NCI-H1092 (cell line): ENCODE results near the gene DTNB.
"Not testable (repeated sequence)": the region's sequence is repeated elsewhere in the genome, so short reads cannot be mapped to it uniquely, and the experiment has no call there.

Experiments
- DNase-seq: peaks from one replicate; lab custom pipeline; 2025; lab: John Stamatoyannopoulos, UW

The DTNB gene

DNA sequence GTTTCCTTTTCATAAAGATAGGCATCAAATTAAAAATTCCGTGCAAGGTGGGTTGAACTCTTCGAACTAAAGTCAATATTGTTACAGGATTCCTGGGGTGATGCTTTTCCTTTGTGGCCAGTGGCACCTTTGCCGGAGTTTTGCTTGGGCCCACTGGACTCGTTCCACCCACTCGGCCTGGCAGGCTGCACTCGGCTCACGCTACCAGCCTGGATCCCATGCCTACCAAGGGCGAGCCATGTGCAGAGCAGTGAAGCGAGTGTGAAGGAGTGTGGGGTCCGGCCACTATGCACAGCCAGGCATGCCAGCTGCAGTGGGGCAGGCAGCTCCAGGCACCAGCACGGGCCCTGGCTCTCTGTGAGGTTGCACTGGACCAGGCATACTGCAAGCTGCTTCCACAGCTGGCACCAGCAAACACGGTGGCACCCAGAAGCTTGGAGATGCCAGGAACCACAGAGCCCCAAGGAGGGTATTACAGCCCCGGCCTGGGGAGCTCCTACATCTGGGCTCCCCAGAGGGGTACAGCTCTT lies 83.6 kb downstream of the DTNB start:
- DNase-seq: no peak

GRCh38 chr2:25588576-25588975 lies 84.8 kb downstream of the DTNB start:
- DNase-seq: no peak

DNA sequence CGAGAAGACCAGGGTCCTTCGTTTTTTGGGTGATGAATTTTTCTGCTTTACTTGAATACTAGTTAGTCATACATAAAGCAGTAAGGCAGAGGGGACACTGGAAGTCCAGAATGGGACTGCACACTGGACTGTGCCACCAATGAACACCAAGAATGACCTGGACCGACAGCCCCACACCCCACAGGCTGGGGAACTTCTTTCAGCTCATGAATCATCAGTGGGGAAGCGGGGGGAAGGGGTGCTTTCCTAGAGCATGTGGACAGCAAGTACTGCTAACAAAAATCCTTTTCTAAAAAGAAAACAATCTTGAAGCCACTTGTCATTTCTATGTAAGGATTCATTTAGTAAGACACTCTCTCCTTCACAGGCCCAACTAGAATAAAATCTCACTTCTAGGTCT lies 86.0 kb downstream of the DTNB start:
- DNase-seq: no peak

- no peak for DNase-seq
Measured at GRCh38 chr2:25586726-25587144, 86.6 kb downstream of the DTNB start.

DNA sequence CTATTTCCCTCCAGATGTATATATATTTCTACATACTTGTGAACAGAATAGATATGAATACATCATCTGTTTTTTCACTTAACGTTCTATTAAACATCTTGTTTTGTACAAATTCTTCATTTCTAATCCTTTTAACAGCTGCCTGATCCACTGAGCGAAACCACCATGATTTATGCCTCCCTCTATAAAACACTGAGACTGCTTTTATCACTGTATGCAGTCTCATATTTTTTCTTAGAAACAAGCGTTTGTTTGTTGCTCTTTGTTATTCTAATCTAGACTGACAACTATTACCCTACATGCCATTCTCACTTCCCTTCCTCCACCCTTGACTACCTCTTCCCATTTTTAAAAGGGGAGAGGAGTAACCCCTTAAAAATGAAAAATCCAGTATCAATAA lies 88.2 kb downstream of the DTNB start:
- DNase-seq: no peak

DNA sequence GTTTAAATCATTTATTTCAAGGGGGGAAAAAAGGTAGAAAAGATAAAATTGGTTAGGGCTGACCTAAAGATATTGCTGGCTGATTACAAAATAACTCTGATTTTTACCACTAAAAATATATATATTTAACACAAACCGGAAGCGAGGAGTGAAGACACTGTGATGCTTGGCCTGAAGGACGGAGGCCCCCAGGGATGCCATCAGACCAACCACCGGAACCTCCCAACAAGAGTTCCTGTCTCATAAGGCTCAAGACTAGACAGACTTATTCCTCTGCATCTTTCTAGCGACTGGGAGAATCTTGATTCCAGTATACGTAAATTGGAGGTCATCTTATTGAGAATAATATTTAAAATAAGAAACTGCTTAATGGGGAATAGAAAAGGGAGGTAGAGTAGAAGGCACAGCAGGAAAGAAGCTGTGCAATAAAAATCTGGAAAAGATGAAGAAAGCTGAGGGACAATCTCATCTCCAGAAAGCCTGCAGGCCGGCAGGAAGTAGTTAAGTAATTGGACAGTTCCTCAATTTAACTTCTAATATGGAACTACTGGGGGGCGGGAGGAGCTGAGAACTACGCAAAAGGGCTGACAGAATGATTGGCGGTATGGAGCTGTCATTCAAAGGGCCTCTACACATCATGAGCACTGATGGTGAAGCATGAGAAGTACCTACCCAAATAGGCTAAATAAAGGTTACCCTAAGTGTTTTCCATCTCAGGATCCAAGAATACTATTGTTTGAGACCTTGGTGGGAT lies 91.1 kb downstream of the DTNB start:
- no peak for DNase-seq

DNA sequence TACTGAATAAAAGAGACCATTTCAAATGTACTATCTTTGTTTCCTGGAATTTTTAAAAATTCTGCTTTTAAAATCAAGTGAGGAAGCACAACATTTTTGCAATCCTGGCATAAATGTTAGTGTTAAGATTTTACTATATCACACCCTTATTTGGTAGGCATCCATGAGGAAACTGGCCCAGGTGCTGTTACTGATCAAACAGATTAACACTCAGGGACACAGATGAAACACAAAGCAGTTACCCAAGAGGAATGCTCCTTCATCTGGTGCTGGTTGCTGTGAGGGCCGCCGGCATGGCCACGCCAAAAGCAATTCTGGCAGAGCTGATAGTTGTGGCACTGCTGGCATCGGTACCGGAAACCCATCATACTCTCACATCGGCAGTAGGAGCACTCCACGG lies 96.8 kb downstream of the DTNB start:
- DNase-seq: no peak

- DNase-seq: no peak
Measured at GRCh38 chr2:25572638-25573037, 100.7 kb downstream of the DTNB start.

DNA sequence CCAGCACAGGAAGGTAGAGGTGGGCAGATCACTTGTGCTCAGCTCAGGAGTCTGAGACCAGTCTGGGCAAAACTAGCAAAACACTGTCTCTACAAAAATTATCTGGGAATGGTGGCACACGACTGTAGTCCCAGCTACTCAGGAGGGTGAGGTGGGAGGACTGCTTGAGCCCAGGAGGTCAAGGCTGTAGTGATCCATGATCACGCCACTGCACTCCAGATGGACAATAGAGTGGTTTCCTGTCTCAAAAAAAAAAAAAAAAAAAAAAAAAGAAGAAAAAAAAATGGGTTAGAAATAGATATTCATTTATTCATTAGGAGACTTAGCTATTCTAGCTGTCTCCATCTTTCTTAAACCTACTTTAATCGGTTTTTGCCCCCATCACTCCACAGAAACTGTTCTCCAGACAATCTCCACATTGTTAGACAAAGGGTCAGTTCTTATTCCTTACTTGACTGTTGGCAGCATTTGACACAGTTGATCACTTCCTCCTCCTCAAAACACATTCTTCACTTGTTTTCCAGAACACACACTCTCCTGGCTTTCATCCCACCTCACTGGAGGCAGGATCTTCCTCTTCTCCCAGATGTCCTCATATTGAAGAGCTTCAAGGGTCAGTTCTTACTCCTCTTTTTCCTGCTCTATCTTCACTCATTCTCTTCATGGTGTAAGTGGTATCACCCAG lies 103.1 kb downstream of the DTNB start:
- DNase-seq: no peak

DNA sequence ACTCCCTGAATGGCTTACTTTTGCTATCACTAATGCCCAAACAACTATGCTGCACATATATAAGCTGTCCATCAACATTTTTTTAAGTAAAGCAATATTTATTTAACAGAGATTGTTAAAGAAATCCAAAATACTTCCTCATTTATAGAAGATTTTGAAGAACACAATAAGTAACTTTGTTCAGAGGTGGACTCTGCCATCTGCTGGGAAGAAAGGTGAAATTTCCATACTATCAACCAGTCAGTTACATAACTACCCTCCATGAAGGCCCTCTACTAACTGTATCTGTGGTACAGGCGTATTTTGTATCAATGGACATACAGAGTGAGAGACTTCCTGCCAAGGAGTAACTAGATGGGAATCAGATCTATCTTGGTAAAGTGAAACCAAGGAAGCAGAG lies 106.0 kb downstream of the DTNB start:
- no peak for DNase-seq

- DNase-seq: no peak
Measured at GRCh38 chr2:25566694-25567093, 106.7 kb downstream of the DTNB start.

DNA sequence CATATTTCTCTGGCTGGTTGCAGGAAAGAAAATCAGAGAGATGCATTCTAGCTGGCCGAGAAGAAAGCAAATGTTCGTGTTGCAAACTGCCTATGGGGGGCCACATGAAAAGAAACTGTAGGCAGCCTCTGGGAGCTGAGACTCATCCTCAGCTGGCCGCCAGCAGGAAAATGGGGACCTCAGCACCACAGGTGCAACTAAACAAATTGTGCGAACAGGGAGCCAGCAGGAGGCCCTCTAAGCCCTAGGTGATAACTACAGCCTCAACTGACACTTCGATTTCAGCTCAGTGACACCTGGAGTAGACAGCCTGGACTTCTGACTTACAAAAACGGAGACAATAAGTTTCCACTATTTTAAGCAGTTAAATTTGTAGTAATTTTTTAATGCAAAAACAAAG lies 107.3 kb downstream of the DTNB start:
- DNase-seq: no peak

DNA sequence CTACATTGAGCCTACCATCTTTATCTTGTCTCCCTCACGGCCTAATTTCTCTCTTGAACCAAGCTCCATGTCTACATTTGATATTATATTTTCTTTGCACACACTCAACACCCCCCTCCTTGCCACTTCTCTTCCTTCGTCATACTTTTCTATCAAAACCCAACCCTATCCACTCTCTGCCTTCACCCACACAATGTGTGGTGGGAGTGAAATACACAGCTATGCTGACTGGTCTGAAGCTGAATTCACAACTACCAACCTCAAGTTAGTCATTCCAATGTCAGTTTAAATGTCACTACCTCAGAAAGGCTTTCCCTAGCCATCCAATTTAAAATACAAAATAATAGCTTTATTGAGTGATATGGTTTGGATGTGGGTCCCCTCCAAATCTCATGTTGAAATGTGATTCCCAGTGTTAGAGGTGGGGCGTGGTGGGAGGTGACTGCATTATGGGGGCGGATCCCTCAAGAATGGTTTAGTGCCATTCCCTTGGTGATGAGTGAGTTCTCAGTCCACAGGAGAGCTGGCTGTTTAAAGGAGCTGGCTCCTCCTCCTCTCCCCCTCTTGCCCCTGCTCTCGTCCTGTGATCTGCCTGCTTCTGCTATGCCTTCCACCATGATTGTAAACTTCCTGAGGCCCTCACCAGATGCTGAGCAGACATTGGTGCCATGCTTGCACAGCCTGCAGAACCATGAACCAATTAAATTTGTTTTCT lies 112.1 kb downstream of the DTNB start:
- no peak for DNase-seq

DNA sequence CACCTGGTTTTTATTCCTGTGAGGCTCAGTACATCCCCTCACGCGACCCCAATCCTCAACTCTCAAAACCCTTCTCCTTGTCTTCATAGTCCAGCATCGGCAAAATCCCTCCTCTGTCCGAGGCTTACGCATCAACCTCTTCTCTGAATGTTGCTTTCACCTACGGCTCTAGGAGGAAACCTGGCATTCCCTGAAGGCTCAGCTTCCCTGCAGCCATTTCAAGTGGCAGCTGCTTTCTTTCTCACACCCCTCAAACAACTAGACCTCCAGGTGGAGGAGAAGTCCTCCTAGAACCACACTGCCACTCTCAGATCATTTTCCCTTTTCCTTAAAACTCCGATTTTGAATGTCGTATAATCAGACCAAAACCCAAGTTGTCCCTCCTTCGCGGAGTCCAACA lies 114.2 kb downstream of the DTNB start:
- no peak for DNase-seq

GRCh38 chr2:25558262-25558661 lies 115.1 kb downstream of the DTNB start:
- DNase-seq: no peak

- no peak for DNase-seq
Measured at GRCh38 chr2:25557179-25558036, 116.0 kb downstream of the DTNB start.

DNA sequence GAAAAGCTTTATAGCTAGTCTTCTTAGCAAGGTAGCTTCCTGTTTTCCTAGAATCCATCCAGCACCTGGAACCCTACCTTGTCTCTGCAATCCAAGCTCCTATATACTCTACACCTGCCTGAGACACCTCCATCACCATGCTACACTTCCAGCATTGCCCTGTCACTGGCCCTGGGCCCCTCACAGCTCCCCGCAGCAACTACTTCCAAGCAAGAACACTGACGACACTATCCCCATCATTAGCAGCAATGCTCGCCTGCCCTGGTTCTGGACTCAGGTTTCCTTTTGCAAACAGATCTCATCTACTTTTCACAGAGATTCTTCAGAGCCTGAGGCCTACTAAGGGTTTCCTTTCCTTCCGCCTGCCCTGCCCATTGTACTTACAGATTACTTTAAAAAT lies 121.1 kb downstream of the DTNB start:
- DNase-seq: no peak

DNA sequence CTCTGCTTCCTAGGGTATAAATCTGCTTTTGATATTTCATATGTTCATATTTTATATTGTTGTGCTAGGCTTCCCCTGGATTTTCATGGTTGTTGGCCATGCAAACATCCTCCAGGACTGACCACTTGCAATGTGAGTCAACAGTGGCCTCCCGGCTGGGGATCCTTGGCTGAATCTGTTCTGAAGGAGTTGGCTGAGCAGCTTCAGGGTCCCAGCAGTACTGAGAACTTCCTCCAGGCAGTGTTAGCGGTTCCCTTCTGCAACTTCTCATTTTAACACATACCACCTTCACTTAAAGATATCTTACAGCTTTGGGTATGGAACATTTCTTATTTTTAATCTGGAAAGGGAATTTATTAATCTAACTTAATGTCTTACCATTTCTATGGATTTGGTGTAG lies 122.1 kb downstream of the DTNB start:
- no peak for DNase-seq

DNA sequence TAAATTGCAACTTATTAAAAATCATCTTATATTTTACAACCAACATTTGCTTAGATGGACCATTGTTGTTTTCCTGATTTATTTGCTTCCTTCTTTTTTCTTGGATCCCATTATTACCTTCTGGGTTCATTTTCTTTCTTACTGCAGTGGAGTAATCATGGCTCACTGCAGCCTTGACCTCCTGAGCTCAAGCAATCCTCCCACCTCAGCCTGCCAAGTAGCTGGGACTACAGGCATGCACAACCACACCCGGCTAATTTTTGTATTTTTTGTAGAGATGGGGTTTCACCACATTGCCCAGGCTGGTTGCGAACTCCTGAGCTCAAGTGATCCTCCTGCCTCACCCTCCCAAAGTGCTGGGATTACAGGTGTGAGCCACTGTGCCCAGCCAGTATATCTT lies 123.8 kb downstream of the DTNB start:
- DNase-seq: not testable (repeated sequence)

GRCh38 chr2:25548601-25549000 lies 124.8 kb downstream of the DTNB start:
- DNase-seq: peak; percentile 28

DNA sequence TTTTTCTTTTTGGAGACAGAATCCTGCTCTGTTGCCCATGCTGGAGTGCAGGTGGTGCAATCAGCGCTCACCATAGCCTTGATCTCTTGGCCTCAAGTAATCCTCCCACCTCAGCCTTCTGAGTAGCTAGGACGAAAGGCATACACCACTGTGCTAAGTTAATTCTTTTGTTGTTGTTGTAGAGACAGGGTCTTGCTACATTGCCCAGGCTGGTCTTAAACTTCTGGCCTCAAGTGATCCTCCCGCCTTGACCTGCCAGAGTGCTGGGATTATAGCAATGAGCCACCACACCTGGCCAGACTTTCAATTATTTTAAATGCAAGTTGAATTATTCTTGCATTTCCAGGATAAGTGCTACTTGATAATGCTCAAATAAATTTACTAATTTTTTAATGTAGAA lies 126.5 kb downstream of the DTNB start:
- DNase-seq: no peak

- DNase-seq: no peak
Measured at GRCh38 chr2:25545899-25546298, 127.5 kb downstream of the DTNB start.
